ENCODE measurements around the gene AGXT2. TPM values are rescaled to one million over a fixed set of nuclear protein-coding genes. Genes with fewer than 3 reads are reported as not detected.

AGXT2 gene
- total and polyA plus RNA-seq, 2 donors (not counting 3 experiments of a cell fraction or from before 2014, with no cell fraction given): not detected

GRCh38 chr5:34998058-34998789 is 49.5 kb downstream of the AGXT2 start:
- H3K9ac ChIP-seq (replicated peaks; ENCODE audit: extremely low read depth, insufficient read depth, low read length): no peak overlapping the region
- H3K4me2 ChIP-seq (ENCODE audit: insufficient read depth, low read length): no peak overlapping the region
- no peak overlapping the region for H3K27ac ChIP-seq (ENCODE audit: insufficient read depth, low read depth, low read length)
- TF ChIP-seq POLR2A (IDR thresholded peaks at IDR 0.05; ENCODE audit: low read depth, low read length) (no peak), CTCF (IDR thresholded peaks at IDR 0.05; ENCODE audit: extremely low read depth in 1 of 2, insufficient read depth in 1 of 2, low read depth in 1 of 2, low read length in 2 of 2) (no peak), GATA2 (IDR thresholded peaks at IDR 0.05; ENCODE audit: insufficient read depth, insufficient read length, low read depth, low read length) (no peak), JUN (IDR thresholded peaks at IDR 0.05; ENCODE audit: borderline replicate concordance, insufficient read depth, insufficient read length, low read depth) (no peak), MYC (IDR thresholded peaks at IDR 0.05; ENCODE audit: low read depth, low read length) (no peak), POLR2AphosphoS5 (IDR thresholded peaks at IDR 0.05; ENCODE audit: insufficient read depth, low read depth, low read length) (no peak), EZH2 (IDR thresholded peaks at IDR 0.05; ENCODE audit: borderline replicate concordance, low read depth, low read length, severe bottlenecking) (no peak), FOS (IDR thresholded peaks at IDR 0.05; ENCODE audit: borderline replicate concordance, insufficient read depth, low read length) (no peak)
- H3K9me1 ChIP-seq (replicated peaks; ENCODE audit: control insufficient read depth, extremely low read depth, insufficient read depth, low read length): no peaks in the 10 kb centered on the region
- FAIRE-seq (no peak), DNase-seq (ENCODE audit: low read depth, low spot score) (no peak)
- no peak overlapping the region for H3K4me3 ChIP-seq (replicated peaks in 1 of 3; ENCODE audit: insufficient read depth in 1 of 3, low read depth in 1 of 3, low read length in 3 of 3)
- no peaks in the 10 kb centered on the region for H3K79me2 ChIP-seq (ENCODE audit: control insufficient read depth, insufficient read depth, low read length)
- H2AFZ ChIP-seq (ENCODE audit: low read depth, low read length): no peak overlapping the region
- no TSS peak for BruUV-seq (replicated peaks)
- dilution Hi-C loops (cut with MboI; ENCODE audit: extremely low pct_ligation_motif_present, low sequenced_read_pairs): no loop called here
- no peaks in the 10 kb centered on the region for H4K20me1 ChIP-seq (replicated peaks; ENCODE audit: control insufficient read depth, extremely low read depth, insufficient read depth, low read length)
- CTCF ChIA-PET: no interaction called here
- H3K27me3 ChIP-seq (ENCODE audit: control insufficient read depth in 2 of 2, insufficient read depth in 2 of 2, low read length in 2 of 2): peaks cover 7 to 11% of the 10 kb centered on the region in 2 experiments
- intact Hi-C loops (cut with micrococcal nuclease): no loop called here
- POLR2A ChIA-PET: no interaction called here
- H3K4me1 ChIP-seq (ENCODE audit: control insufficient read depth, extremely low read depth, insufficient read depth, low read length): no peaks in the 10 kb centered on the region
- no peaks in the 10 kb centered on the region for H3K9me3 ChIP-seq (replicated peaks; ENCODE audit: control insufficient read depth, insufficient read depth, low read length)
- no peaks in the 10 kb centered on the region for H3K36me3 ChIP-seq (ENCODE audit: control insufficient read depth in 2 of 2, extremely low read depth in 1 of 2, insufficient read depth in 2 of 2, low read length in 2 of 2)

All from endothelial cell of umbilical vein (primary cell).